ENCODE results near the gene GLCCI1.
"Not testable (repeated sequence)": the region's sequence is repeated elsewhere in the genome, so short reads cannot be mapped to it uniquely, and the experiment has no call there.

The GLCCI1 gene

DNA sequence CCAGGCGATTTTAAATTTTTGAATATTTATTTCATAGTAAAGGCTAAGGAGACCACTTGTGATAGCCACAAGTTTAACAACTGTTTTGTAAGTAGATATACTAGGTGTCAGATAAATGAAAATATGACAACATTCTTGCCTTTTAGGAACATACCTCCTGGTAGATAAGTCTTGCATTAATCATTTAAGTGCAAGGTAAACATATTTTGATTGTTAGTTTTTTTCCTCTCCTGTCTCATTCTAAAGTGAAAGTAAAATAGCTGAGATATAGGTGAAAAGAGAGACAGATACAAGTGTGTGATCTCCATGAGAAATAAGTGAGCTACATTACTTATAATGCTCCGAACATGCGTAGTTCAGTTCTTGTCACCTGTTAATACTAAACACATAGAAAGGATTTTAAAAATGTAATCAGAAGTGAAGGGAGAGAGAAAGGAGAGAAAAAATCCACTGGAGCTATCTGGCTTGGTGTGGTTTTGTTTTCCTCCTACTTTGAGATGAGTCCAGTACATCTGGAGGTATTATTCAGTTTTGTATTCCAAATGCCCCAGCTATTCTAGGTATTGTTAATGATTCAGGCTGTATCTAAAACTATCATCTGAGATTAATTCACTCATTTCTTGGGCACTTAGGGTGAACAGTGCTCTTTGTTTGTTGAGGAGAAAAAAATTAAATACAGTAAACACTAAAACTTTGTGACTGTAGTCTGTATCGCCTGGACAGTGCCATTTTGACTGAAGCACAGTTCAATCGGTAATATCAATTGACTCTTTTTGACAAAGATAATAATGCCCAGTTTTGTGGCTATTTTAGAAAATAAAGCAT is 21.2 kb downstream of the GLCCI1 start:
- peak in 1 of 14 donors; percentile 39 for DNase-seq

DNA sequence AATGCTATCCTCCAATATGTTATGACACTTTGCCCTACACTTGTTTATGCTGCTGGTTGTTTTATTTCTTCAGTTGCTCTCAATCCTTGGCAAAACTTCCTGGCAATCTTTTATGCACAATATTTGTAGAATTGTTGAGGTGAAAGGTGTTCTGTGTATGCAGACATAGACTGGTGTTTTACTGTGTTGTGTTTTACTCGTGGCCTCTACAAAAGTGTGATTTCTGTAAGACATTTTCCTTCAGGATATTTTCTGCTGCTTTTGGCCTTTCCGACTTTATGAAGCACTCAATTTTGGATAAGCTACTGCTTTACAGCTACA is 21.8 kb downstream of the GLCCI1 start:
- peak in 1 of 14 donors; percentile 34 for DNase-seq

DNA sequence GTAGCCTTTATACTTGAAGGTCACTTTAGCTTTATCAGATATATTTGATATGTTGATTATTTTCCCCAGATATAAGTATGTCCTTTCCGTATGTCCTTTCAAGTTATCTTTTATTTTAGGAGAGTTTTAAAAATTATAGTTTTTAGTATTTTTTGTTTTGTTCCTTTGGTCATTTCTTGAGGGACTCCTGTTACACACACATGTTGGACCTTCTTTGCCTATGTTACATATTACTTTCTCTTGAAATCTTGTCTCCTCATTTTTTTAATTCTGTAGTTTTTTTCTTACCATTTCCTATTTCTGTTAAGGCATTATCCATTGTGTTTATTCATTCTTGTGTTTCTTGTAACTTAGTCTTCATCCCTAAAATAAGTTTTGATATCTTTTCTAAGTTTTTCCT is 23.9 kb downstream of the GLCCI1 start:
- no peak for DNase-seq

DNA sequence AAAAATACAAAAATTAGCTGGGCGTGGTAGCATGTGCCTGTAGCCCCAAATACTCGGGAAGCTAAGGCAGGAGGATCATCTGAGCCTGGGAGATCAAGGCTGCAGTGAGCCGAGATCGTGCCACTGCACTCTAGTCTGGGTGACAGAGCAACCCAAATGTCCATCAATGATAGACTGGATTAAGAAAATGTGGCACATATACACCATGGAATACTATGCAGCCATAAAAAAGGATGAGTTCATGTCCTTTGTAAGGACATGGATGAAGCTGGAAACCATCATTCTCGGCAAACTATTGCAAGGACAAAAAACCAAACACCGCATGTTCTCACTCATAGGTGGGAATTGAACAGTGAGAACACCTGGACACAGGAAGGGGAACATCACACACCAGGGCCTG is 26.8 kb downstream of the GLCCI1 start:
- not testable (repeated sequence) for DNase-seq

DNA sequence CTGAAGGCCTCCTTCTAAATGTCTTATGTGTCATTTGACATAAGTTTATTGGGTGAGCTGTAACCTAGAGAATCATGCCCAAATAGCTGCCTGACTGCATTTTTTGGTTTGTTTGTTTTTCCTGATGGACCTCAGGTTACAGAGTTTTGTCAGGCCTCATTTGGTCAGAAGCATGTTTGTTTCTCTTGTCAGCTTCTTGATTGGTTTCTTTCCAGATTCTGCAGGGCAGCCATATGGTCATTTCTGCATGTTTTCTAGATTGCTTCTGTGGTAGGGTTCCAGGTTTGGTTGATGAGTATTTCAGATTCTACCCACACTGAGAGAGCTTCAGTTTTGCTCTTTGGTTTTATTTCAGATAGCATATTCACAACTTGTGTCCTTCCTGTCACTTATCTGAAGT is 28.0 kb downstream of the GLCCI1 start:
- peak in 1 of 14 donors; percentile 89 for DNase-seq

DNA sequence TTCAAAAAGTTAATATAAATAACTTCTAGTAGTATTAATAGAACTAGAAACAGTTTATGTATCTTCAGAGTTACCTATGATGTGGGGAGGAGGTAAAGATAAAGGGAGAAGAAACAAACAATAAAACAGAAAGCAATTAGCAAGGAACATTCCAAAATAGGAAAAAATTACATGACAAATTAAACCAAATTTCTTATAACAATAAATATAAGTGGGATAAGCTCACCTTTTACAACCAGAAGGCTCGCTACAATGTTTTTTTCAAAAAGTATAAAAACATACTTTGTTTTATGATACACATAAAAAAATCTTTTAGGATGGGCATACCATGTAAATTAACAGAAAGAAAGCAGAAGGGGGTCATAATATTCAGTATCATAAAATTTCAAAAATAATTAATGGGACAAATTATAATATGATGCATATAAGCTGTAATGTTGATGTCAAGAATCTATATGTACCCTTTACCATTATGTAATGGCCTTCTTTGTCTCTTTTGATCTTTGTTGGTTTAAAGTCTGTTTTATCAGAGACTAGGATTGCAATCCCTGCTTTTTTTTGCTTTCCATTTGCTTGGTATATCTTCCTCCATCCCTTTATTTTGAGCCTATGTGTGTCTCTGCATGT is 31.8 kb downstream of the GLCCI1 start:
- no peak for DNase-seq

DNA sequence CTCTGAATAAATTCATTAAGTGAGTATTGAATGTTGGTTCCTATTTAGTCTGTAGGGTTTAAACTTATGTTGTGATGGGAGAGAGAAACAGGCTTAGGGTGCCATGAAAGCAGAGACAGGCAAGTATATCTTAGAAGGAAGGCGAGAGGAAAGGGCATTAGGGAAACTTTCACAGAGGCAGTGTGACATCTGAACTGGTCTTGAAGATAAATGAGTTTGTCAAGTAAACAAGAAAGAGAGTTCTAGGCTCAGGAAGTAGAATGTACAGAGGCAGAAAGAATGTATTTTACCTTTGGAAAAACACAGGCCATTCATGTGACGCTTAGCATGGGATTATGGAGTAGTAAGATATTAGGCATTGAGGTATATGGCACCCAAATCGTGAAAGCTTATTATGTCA is 34.5 kb downstream of the GLCCI1 start:
- no peak for DNase-seq

DNA sequence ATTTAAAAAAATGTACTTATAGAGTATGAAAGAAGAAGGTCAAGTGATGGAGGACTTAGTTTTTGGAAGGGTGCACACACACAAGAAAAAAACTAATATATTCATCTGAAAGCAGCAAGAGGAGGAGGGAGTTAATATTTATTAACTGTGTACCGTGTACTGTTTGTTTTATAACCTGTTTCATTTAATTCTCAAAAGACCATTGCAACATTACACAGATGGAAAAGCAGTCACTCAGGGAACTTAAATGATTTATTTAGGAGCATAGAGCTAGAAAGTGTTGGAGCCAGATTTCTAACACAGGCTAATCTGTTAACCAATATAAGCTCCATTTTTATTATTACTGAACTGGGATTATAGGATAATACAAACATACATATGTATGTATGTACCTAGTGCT is 36.7 kb downstream of the GLCCI1 start:
- DNase-seq = no peak

DNA sequence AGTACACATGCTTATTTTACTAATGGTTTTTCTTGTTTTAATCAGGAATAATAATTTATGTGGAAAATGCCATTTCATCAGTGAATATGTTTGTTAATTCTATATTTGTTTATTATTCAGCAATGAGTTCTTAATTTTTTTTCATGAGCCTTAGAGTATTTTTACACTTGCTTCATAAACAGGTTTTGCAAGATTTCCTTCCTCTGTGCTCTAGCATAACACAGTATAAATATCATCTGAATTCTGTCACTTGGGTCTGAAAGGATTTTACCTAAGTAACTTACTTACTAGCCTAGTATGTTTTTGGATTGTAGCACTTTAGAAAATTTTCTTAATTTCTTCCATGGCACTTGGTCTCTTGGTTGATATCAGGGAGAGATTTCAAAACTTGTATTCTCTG is 45.8 kb downstream of the GLCCI1 start:
- no peak for DNase-seq

DNA sequence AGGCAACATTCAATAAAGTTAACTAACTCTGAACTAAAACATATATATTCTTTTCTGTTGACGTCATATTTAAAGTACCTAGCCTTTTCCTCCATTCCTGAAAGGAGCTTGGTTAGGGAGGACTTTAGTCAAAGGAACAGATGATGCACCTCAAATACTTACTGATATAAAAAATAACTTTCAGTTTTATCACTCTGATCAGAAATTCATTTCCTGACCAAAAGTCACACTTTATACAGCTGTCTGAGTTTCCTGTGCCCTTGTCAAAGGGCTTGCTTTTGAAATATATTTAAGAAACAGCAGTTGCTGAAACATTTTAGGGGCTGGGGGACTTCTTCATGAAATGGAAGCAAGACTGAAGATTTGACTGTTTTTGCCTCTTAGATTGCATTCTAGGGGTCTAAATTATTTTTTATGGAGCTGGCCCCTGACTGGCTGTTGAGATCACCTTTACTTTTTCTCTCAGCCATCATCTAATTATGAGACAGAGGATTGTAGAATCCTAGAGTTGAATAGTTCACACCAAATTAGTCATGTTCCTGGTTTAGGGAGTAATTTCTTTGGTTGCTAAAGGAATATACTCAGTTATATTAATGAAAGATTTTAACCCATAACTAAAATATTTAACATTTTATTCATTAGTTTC is 46.6 kb downstream of the GLCCI1 start:
- no peak for DNase-seq

DNA sequence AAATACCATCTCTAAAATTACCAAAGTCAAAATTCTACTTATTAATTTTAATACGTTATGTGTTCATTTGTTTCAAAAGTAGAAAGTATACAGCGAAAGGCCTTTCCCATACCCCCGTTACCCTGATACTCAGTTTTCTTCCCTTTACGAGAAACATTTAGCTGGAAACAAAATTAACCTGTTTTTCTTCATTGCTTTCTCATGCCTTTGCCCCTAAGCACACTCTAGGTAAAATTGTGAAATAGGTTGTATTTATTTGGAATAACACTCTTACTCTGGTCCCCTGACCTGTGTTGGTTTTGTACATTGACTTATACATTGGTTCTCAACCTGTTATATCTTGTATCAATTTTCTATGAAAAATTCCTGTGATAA is 47.1 kb downstream of the GLCCI1 start:
- no peak for DNase-seq

DNA sequence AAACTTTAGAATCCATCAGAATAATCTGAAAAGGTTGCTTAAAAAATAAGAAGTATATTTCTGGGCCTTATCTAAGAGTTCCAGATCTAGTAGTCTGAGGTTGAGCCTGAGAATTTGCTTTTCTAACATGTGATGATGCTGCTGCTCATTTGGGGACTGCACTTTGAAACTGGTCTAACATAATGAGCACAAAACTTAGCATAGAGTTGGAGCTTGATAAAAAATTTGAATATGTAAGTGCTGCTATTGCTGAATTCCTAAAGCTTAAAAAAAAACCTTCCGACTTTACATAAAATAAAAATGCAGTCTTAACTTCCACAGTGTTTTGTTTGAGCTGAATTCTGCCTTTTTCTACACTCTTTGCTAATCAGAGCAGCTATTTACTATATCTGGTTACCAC is 48.8 kb downstream of the GLCCI1 start:
- no peak for DNase-seq

DNA sequence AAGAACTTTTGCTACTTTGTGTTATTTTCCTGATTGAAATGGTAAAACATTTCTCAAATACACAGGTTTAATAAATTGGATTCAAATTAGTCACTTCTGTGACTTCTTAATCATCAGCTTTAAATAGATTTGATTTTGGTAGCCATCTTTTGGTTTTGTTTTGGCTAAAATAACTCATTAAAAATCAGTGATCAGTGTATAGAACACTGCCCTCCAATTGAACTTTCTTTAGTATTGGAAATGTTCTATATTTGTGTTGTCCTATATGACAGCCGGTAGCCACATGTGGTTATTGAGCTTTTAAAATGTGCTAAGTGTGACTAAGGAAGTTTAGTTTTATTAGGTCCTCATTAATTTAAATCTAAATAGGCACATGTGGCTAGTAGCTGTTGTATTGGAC is 50.4 kb downstream of the GLCCI1 start:
- no peak for DNase-seq

DNA sequence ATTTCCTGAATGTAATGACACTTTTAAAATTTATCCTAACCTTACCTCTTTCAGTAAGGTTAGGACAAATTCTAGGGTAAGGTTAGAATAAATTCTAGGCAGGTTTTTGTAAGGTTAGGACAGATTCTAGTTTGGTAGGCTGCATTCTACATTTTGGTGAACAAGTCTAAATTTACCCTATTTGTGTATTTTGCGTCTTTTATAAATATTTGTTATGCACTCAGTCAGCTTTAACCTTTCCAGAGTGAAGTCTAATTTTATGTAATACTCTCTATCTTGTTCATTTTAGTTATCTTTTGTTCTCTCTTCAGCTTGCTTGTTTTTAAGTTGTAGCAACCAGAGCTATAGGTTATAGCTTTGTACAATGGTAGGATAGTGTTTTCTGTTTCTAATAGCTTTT is 54.0 kb downstream of the GLCCI1 start:
- no peak for DNase-seq

DNA sequence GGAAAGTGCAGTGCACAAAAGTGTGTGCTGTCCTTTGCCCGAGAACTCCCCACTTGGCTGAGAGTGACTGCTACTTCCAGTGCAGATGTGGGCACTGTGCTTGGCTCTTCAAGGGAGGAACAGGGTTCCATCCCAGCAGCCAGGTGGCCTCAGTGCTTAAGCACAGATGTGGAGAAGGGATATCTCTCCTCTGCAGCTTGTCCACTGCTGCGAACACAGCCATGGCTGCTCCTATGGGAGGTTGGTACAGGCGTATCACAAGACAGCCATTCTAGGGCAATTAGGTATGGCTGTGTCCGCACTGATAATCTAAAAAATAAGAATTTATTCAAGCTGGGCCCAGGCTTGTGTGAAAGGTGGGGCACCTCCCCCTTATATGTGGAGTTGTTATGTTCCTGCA is 66.6 kb downstream of the GLCCI1 start:
- no peak for DNase-seq

DNA sequence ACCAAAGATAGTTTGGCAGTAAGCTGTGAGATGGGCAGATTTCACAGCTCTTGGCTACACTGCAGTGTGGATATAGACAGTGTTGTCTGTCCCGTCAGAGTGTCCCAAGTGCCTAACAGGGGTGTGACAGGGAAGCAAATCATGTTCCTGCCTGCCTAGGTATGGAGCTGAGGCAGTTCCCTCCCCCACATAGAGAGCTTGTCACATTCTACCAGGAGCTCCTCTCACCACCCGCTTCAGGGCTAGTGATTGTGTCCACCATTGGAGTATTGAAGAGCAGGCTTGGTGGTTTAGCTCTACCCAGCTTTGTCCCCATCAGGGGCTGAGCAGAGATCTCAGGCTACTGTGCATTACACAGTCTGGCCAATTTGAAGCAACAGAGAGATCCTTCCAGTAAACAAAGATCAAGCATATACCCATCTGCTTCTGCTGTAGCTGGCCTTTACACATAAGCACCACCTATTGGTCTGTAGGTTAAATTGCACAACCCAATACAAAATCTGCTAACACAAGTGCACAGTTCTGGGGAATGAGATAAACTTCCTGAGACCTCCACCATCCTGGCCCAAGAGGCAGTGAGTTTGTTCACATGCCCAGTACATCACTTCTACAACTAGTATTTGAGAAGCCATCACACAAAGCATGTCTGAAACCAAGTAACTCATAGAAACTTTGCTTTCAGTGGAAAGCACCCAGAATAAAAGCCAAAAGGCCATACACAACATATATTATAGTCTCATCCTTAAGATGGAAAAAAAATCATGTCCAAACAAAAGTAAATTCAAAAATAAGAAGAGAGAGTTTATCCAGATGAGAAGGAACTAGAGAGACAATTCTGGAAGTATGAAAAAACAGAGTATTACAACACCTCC is 67.3 kb downstream of the GLCCI1 start:
- DNase-seq = no peak

DNA sequence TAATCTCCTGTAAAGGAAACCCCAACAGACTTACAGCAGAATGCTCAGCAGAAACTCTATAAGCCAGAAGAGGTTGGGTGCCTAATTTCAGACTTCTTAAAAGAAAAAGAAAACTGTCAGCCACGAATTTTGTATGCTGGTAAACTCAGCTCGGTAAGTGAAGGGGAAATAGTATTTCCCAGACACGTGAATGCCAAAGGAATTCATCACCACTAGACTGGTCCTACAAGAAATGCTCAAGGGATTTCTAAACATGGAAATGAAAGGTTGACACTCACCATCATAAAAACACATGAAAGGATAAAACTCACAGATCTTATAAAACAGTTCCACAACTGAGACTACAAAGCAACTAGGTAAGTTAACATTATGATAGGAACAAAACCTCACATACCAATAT is 68.6 kb downstream of the GLCCI1 start:
- no peak for DNase-seq

DNA sequence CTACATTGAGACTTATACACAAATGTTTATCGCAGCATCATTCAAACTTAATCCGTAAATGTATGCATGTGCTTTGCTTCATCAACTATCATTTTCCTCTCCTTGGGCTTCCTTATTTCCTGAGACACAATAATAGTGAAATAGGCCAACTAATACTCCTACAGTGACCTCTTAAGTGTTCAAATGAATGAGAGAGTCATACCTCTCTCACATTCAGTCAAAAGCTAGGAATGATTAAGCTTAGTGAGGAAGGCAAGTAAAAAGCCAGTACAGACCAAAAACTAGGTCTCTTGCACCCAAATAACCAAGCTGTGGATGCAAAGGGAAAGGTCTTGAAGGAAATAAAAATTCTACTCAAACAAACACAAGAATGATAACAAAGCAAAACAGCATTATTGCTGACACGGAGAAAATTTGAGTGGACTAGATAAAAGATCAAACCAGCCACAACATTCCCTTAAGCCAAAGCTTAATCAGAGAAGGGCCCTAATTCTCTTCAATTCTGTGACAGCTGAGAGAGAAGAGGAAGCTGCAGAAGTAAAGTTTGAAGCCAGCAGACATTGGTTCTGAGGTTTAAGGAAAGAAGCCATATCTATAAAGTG is 72.3 kb downstream of the GLCCI1 start:
- DNase-seq = no peak

DNA sequence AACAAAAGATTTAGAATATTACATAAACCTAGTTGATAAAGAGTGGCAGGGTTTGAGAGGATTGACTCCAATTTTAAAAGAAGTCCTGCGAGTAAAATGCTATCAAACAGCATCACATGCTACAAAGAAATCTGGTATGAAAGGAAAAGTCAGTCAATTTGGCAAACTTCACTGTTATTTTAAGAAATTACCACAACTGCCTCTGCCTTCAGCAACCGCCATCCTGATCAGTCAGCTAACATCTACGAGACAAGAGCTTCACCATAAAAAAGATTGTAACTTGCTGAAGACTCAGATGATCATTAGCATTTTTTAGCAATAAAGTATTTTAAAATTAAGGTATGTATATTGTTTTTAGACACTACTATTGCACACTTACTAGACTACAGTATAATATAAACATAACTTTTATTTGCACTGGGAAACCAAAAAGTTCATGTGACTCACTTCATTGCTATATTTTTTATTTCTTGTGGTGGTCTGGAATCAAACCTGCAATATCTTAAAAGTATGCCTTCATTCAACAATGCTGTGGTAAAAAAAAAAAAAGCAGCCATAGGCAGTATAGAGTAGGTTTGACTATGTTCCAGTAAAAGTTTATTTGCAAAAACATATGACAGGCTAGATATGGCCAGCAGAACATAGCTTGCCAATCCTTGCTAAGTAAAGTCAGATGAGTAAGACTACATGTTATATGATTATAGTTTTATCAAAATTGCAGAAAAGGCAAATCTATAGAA is 74.4 kb downstream of the GLCCI1 start:
- no peak for DNase-seq

DNA sequence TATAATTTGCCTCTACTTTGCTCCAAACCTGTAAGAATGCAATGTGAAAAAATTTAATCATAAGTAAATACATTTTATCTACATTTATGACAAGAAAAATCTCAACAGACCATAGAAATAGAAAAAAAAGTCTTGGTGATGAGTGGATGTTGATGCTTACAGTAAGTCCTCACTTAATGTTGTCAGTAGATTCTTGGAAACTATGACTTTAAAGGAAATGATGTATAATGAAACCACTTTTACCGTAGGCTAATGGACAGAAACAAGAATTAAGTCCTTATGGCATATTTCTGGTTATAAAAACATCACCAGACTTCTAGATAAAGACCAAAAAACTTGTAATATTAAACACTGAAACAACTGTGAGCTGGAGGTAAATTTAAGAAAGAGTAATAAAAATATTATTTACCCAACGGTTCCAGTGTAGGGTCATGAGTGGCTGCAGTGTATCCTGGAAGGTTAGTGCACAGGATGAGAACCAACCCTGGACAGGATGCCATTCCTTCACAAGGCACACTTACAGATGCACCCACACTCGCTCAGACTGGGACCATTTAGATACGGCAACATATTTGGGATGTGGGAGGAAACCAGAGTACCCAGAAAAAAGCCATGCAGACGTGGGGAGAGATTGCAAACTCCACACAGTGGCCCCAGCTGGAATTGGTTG is 76.3 kb downstream of the GLCCI1 start:
- DNase-seq = no peak

DNA sequence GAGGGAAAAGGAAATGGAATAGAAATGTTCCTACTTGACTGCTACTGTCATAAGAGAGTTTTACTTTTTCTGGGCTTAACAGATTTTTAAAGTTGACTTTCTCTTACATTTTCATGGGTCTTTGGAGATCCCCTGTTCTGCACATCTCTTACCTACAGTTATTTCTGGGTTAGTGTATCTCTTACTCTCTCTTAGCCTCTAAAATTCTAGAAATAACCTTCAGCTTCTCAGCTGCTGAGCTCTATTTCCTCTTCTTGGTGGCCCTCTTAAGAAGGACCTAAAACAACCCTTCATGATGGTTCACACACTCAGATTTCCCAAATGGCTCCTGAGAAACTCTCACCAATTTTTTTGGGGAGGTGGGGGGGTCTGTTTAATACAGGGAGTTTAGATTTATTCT is 79.5 kb downstream of the GLCCI1 start:
- DNase-seq = not testable (repeated sequence)
